ENCODE data around the gene RAB40AL.

RAB40AL gene

GRCh38 chrX:102983205-102983604 is 46.1 kb downstream of the RAB40AL start:
- ATAC-seq (no peak), DNase-seq (no peak)

- ATAC-seq (no peak), DNase-seq (no peak)
Measured at GRCh38 chrX:102985192-102985591, 48.1 kb downstream of the RAB40AL start.

Measured in stimulated activated naive CD8-positive, alpha-beta T cell treated with anti-CD3 and anti-CD28 coated beads, Interleukin-15, Interleukin-2, amounts not matched to agents 100 U/mL and 50 U/mL, for 24 hours (primary cell).